Right ventricle myocardium inferior (tissue), 1 donor: ENCODE data around the gene TUBB2B. TPM values are rescaled to one million over a fixed set of nuclear protein-coding genes. Genes with fewer than 3 reads are reported as not detected.
A peak's percentile ranks its signal among the peaks of the same experiment; 100 is the strongest.

ENCODE experiments used
- ATAC-seq: fragments of 200-7000 bp; cut with Tn5 transposase; one replicate; pipeline ENCODE4 v1.9.1; 2020; ENCODE audit warnings: mild to moderate bottlenecking, moderate library complexity
- DNase-seq: peaks from one replicate; pipeline ENCODE4 v3.0.0; 2021; ENCODE audit errors: missing footprints
- intact Hi-C: fragments of 100-400 bp; cut with DNase I; formaldehyde crosslinking; loops from one replicate; pipeline ENCODE4 v1.11.0; 2022
- total RNA-seq: library from RNA; stranded (reverse); fragmentation: NEBNext Ultra II Directional; extraction: Animal tissue kit (Norgen Biotek cat#: 25700); gene quantifications from one replicate; pipeline ENCODE4 v1.2.1, GENCODE V29; 2021
- donor health status: DM: no; HTN: yes; CAD: no; lungs with severe emphysema.

Gene TUBB2B
- total RNA-seq, 1 donor from 2014 or later = 0.97 TPM

DNA sequence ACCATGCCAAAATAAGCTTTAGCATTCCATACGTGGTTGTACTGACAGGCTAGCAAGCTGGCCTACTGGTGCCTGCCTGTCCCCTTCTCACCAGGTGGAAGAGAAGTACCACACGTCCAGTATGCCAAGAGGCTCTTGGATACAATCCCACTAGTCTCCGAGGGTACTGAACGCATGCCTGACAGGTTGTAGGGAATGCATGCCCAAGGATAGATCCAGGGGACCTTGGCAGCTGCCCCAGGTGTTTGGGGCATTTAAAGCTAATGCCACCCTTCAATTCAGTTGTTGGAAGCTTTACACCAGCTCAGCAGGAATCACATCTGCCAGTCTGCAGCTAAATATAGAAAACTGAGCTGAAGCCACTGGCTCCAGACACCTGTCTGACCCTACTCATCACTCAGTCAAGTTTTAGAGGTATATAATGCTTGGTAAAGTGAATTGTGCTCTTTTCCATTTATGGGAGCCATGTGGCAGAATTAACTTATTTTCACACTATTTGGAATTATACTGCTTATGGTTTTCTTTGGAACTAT is 4.9 kb downstream of the TUBB2B start:
- intact Hi-C loops = no loop called here
- DNase-seq = no peak
- no peak for ATAC-seq

DNA sequence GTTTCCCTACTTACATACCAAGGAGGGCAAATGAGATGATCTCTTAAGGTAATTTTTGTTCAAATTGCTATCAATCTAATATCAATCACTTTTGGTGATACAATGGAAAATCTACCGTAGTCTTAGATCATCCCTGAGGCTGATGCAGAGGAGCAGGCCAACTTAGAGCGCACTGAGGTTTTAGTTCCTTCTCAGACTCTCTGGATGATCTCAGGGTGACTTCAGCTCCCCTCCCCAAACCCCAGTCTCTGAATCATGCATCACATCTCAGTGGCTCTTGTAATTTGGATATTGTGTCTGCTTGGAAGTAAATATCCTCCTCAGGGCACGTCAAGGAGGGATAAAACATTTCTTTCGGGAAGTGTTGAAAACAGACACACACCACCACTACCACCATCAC is 5.9 kb downstream of the TUBB2B start:
- DNase-seq (no peak), ATAC-seq (no peak)
- intact Hi-C loops = no loop called here

DNA sequence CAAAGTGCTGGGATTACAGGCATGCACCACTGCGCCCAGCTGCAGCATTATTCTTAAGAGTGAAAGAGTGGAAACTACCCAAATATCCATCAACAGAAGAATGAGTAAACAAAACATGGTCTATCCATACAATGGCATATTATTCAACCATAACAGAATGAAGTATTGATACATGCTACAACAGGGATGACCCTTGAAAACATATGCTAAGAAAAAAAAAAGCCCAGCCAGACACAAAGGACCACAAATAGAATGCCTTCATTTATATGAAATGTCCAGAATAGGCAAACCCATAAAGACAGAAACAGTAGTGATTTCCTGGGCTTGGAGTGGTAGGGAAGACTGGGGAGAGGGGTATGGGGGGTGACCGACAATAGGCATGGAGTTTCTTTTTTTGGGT is 7.1 kb downstream of the TUBB2B start:
- DNase-seq (no peak), ATAC-seq (no peak)
- intact Hi-C loops = no loop called here

- ATAC-seq (no peak), DNase-seq (no peak)
- intact Hi-C loops = no loop called here
Observed at GRCh38 chr6:3218266-3218665, 9.2 kb downstream of the TUBB2B start.

- DNase-seq (no peak), ATAC-seq (no peak)
- intact Hi-C loops = no loop called here
Observed at GRCh38 chr6:3217286-3217685, 10.2 kb downstream of the TUBB2B start.

GRCh38 chr6:3214898-3215297 is 12.6 kb downstream of the TUBB2B start:
- intact Hi-C loops = no loop called here
- ATAC-seq = no peak
- no peak for DNase-seq

- ATAC-seq (no peak), DNase-seq (no peak)
- intact Hi-C loops = no loop called here
Observed at GRCh38 chr6:3213334-3213695, 14.1 kb downstream of the TUBB2B start.

DNA sequence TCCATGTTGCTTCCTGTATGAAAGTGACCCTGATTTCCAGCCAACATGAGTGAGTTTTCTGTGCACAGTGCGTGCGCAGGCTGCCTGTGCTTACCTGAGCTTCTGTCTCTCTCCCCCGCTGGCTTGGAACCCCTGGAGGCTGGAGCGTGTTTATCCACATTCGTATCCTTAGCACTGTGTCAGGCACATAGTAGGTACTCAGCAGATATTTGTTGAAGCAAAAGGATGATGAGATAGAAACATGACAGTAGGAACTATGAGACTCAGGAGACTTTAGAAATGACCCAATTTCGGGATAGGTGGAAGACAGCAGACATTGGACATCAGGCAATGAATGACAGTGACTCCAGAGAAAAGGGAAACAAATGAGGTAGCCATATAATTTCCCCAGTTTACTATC is 15.2 kb downstream of the TUBB2B start:
- intact Hi-C loops = no loop called here
- no peak for ATAC-seq
- no peak for DNase-seq

DNA sequence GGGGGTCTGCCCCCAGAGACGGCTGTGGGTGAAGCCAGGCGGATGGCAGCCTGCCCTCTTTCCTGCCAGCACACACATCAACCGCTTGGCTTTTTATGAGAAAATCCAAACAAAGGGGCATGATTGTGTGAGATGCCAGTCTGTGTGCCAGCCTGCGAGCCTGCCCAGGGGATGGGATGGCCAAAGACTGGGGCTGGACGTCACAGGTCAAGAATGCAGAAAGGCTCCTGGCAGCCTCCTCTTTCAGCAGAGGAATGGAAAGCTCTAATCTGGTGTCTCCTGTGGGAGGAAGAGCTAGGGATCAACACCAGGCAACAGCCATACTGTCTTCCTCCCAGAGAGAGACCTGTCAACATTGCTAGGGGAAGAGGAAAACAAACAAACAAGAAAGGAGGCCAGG is 15.8 kb downstream of the TUBB2B start:
- DNase-seq (no peak), ATAC-seq (peak; percentile 20)
- intact Hi-C loops = no loop called here

- intact Hi-C loops = no loop called here
- ATAC-seq = no peak
- DNase-seq = no peak
Observed at GRCh38 chr6:3210024-3210610, 17.3 kb downstream of the TUBB2B start.

DNA sequence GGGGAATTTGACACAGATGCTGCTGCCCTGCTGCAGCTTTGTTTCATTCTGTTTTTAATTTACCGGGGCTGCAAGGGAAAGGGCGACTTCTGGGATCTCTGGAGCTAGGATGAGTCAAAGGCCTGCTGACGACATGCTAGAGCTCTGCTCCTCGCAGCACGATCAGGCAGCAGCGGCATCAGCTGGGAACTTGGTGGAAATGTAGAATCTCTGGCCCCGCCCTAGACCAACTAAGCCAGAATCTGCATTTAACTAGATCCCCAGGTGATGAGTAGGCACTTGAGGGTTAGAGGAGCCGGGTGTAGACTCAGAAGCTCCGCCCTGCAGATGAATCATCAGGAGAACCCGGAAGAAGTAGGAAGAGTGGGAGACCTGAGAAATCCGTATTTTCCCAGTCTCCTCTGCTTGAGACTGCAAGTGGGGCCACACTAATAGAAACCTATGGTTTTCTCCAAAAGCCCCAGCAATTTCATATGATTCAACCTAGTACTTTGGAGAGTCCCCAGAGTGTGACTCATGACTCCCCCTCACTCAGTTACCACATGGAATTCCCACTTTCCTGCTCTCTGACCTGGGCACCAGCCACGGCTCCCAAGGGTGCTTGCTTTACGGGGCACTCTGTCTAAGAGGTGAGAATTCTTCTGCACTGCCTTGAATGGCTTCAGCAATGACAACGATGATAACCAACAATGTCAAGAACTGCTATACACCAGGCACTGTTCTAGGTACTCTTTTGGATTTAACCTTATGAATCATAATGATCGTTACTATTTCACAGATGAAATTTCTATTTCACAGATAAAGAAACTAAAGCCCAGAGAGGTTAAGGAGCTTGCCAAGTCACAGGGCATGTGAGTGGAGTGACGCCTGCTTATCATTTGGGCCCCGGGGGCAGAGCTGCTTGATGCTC is 18.1 kb downstream of the TUBB2B start:
- DNase-seq = no peak
- ATAC-seq = peak; percentile 56
- intact Hi-C loops = no loop called here

DNA sequence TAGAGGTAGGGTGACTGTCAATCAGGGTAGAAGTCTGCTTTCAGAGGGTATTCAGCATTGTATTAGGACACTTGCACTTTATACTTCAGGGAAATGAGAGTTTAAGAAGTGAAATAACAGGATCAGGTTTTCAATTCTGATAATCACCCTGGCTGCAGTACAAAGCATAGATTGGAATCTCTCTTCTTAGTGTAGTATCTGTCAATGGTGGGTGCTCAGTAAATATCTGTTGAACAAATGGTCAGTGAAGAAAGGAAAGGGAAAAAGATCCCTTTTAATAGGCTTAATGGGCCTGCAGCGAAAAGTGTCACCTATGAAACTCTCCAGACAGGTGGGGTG is 18.7 kb downstream of the TUBB2B start:
- ATAC-seq = no peak
- DNase-seq = no peak
- intact Hi-C loops = no loop called here

DNA sequence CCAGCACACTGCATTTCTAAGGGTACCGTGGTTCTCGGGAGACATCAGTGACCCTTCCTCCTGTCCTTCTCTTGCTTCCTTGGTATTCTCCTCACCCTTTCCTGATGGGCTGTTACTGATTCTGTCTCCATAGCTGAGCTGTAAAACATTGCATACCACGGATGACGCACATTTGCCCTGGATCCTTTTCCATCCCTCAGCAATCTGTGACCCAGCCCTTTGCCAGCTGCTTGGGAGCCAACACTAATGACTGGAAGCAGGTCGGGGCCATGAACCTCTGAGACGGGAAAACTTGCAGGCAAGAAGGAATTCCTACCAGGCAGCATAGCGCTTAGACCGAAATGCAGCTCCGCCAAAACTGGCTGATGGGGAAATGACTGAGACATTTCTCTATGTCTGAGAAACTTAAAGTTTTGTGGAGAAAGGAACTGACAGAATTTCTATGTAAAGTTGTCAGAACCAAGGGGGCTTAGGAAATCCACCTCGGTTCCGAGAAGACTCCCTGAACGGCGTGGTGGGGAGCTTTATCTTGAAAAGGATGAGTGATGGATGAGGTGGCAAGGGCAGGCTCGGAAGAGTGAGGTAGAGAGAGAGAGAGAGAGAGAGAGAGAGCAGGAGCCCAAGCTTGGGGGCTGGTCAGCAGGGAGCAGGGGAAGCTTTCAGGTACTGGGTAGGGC is 19.2 kb downstream of the TUBB2B start:
- intact Hi-C loops = no loop called here
- no peak for DNase-seq
- no peak for ATAC-seq

DNA sequence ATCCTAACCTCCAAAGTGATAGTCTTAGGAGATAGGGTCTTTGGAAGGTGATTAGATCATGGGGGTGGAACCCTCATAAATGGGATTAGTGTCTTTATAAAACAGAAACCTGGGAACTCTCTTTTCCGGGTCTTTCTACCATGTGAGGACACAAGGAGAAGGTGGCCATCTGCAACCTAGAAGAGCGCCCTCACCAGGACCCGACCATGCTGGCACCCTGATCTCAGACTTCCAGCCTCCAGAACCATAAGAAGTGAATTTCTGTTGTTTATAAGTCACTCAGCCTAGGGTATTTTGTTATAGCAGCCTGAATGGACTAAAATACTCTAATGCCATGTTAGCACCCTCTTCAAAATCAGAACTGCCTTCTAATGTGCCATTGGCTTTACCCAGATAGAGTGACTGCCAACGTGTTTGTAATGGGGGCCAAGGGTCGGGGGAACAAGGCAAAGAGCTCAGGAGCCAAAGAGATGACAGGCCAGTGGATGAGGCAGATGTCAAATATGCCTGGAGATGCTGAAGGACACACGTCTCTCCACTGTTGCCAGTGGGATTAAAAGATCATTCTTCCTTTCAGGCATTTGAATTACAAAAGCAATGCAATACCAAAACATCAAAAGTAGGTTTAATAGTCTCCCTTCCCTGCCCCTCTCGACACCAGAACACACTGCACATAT is 21.0 kb downstream of the TUBB2B start:
- intact Hi-C loops = no loop called here
- no peak for DNase-seq
- no peak for ATAC-seq

GRCh38 chr6:3205913-3206312 is 21.5 kb downstream of the TUBB2B start:
- intact Hi-C loops = no loop called here
- DNase-seq (no peak), ATAC-seq (no peak)

GRCh38 chr6:3204921-3205320 is 22.5 kb downstream of the TUBB2B start:
- no peak for ATAC-seq
- no peak for DNase-seq
- intact Hi-C loops = no loop called here

DNA sequence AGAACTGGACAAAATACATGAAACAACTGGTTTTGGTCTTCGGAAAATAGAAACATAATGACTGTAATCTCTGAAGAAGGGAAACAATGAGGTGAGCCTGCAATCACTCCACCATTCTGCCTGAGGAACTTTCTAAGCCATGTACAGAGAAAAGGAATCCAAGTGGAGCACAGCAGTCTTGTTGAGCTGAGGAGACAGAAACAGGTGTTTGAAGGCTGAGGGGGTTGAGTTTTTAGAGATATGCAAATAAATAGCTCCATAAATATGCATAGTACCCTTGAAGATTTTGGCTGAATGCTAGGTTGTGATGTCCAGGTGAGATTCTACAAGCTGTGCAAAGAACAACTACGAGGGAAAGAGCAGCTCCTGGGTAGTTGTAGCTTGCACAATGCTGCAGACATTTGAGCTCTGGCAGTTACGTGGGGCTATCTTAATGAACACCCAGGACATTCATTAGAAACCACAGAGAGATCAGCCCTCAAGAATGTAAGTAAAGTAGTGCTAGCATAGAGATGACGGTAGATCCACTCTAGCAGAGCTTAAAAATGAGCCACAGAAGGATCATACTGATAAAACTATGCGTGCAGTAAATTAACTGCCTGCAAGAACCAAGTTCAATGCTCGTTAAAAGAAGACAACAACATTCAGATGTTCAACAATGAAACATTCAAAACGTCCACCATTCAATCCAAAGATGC is 24.3 kb downstream of the TUBB2B start:
- no peak for ATAC-seq
- DNase-seq = no peak
- intact Hi-C loops = no loop called here

- intact Hi-C loops = no loop called here
- no peak for ATAC-seq
- DNase-seq = no peak
Observed at GRCh38 chr6:3201388-3201787, 26.1 kb downstream of the TUBB2B start.

GRCh38 chr6:3200682-3201081 is 26.8 kb downstream of the TUBB2B start:
- ATAC-seq (no peak), DNase-seq (no peak)
- intact Hi-C loops = no loop called here
